ENCODE measurements around the gene DYSF. TPM values are rescaled to one million over a fixed set of nuclear protein-coding genes. Genes with fewer than 3 reads are reported as not detected.

The DYSF gene
- polyA plus RNA-seq, 4 donors, result 0.67 to 5.0 (median 3.2) TPM

DNA sequence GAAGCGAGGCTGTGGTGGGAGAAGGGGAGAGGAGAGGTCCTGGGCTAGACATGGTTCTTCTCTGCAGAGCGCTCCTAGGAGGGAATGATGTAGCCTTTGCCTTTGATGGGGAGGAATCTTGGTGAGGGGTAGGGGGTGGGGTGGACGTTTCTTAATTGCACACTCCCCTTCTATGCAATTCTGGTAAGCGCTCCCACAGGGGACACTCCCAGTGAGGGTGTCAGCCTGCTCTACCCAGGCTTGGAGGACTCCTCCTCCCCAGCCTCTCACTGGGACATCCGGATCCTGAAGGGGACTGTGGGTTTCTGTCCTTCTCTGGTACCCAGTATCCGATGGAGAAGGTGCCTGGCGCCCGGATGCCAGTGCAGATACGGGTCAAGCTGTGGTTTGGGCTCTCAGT lies 114.3 kb downstream of the DYSF start:
- peaks cover 0 to 5% of the 10 kb centered on the region in 2 donors for H3K9me3 ChIP-seq (ENCODE audit: control insufficient read depth in 2 of 2, insufficient read depth in 1 of 2, low read depth in 1 of 2, low read length in 1 of 2)
- H3K4me3 ChIP-seq (ENCODE audit: low read depth in 1 of 3, low read length in 3 of 3), result no peak overlapping the region
- 81 to 89% (median 82%) methylated on average over 9 of the region's 9 CpGs for WGBS, 3 donors
- DNase-seq (no peak), FAIRE-seq (no peak)
- no peak overlapping the region for H3K27ac ChIP-seq (ENCODE audit: low read depth in 1 of 3, low read length in 2 of 3)
- no peaks in the 10 kb centered on the region for H3K27me3 ChIP-seq (ENCODE audit: control insufficient read depth in 3 of 3, insufficient read depth in 3 of 3, low read length in 3 of 3)
- no peaks in the 10 kb centered on the region for H3K4me1 ChIP-seq (ENCODE audit: control insufficient read depth in 3 of 3, insufficient read depth in 2 of 3, low read depth in 1 of 3, low read length in 2 of 3)
- no peaks in the 10 kb centered on the region for H3K36me3 ChIP-seq (ENCODE audit: control insufficient read depth in 3 of 3, insufficient read depth in 2 of 3, low read depth in 1 of 3, low read length in 3 of 3)

DNA sequence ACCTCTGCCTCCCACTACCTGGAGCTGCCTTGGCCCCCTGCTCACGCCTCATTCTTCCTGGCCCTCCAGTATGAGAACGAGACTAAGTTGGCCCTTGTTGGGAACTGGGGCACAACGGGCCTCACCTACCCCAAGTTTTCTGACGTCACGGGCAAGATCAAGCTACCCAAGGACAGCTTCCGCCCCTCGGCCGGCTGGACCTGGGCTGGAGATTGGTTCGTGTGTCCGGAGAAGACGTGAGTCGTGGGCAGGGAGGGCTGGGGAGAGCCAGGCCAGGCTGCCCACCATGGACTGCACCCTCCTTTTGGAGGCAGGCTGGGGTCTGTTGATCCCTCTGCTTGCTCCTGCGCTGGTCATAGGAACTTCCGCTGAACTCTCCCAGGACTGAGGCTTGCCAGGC lies 114.7 kb downstream of the DYSF start:
- FAIRE-seq (no peak), DNase-seq (no peak)
- WGBS, 3 donors, result 90 to 91% (median 90%) methylated on average over 14 of the region's 14 CpGs
- H3K27ac ChIP-seq (ENCODE audit: low read depth in 1 of 3, low read length in 2 of 3), result no peak overlapping the region
- peaks cover 0 to 5% of the 10 kb centered on the region in 2 donors for H3K9me3 ChIP-seq (ENCODE audit: control insufficient read depth in 2 of 2, insufficient read depth in 1 of 2, low read depth in 1 of 2, low read length in 1 of 2)
- H3K4me1 ChIP-seq (ENCODE audit: control insufficient read depth in 3 of 3, insufficient read depth in 2 of 3, low read depth in 1 of 3, low read length in 2 of 3), result no peaks in the 10 kb centered on the region
- H3K36me3 ChIP-seq (ENCODE audit: control insufficient read depth in 3 of 3, insufficient read depth in 2 of 3, low read depth in 1 of 3, low read length in 3 of 3), result no peaks in the 10 kb centered on the region
- no peak overlapping the region for H3K4me3 ChIP-seq (ENCODE audit: low read depth in 1 of 3, low read length in 3 of 3)
- no peaks in the 10 kb centered on the region for H3K27me3 ChIP-seq (ENCODE audit: control insufficient read depth in 3 of 3, insufficient read depth in 3 of 3, low read length in 3 of 3)

DNA sequence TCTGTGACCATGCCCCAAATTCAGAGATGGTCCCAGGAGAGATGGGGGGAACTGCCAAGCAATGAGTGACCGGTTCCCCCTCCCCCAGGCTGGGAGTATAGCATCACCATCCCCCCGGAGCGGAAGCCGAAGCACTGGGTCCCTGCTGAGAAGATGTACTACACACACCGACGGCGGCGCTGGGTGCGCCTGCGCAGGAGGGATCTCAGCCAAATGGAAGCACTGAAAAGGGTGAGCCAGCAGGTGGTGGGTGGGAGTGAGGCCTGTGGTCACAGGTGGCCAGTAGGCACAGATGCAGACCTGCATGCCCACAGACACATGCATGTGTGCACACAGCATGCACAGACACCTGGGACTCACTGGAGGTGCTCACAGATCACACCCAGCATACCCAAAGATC lies 117.2 kb downstream of the DYSF start:
- Histone ChIP-seq H3K4me1 (ENCODE audit: control insufficient read depth in 3 of 3, insufficient read depth in 2 of 3, low read depth in 1 of 3, low read length in 2 of 3) (no peaks in the 10 kb centered on the region), H3K27me3 (ENCODE audit: control insufficient read depth in 3 of 3, insufficient read depth in 3 of 3, low read length in 3 of 3) (no peaks in the 10 kb centered on the region), H3K4me3 (ENCODE audit: low read depth in 1 of 3, low read length in 3 of 3) (no peak overlapping the region), H3K27ac (ENCODE audit: low read depth in 1 of 3, low read length in 2 of 3) (no peak overlapping the region), H3K9me3 (ENCODE audit: control insufficient read depth in 2 of 2, insufficient read depth in 1 of 2, low read depth in 1 of 2, low read length in 1 of 2) (peaks cover 0 to 5% of the 10 kb centered on the region in 2 donors), H3K36me3 (ENCODE audit: control insufficient read depth in 3 of 3, insufficient read depth in 2 of 3, low read depth in 1 of 3, low read length in 3 of 3) (no peaks in the 10 kb centered on the region)
- 96 to 99% (median 98%) methylated on average over 10 of the region's 10 CpGs for WGBS, 3 donors
- FAIRE-seq (no peak), DNase-seq (no peak)

DNA sequence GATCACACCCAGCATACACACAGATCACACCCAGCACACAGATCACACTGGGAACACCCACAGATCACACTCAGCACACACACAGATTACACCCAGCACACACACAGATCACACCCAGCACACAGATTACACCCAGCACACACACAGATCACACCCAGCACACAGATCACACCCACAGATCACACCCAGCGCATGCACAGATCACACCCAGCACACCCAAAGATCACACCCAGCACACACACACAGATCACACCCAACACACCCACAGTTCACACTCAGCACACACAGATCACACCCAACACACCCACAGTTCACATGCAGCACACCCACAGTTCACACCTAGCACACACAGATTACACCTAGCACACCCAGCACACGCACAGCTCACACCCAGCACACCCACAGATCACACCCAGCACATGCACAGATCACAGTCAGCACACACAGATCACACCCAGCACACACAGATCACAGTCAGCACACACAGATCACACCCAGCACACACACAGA lies 117.6 kb downstream of the DYSF start:
- no peak for DNase-seq
- Histone ChIP-seq H3K27ac (ENCODE audit: low read depth in 1 of 3, low read length in 2 of 3) (no peak overlapping the region), H3K27me3 (ENCODE audit: control insufficient read depth in 3 of 3, insufficient read depth in 3 of 3, low read length in 3 of 3) (no peaks in the 10 kb centered on the region), H3K9me3 (ENCODE audit: control insufficient read depth in 2 of 2, insufficient read depth in 1 of 2, low read depth in 1 of 2, low read length in 1 of 2) (peaks cover 0 to 5% of the 10 kb centered on the region in 2 donors), H3K4me1 (ENCODE audit: control insufficient read depth in 3 of 3, insufficient read depth in 2 of 3, low read depth in 1 of 3, low read length in 2 of 3) (no peaks in the 10 kb centered on the region), H3K36me3 (ENCODE audit: control insufficient read depth in 3 of 3, insufficient read depth in 2 of 3, low read depth in 1 of 3, low read length in 3 of 3) (no peaks in the 10 kb centered on the region), H3K4me3 (ENCODE audit: low read depth in 1 of 3, low read length in 3 of 3) (no peak overlapping the region)
- no peak for FAIRE-seq
- WGBS, 3 donors, result 88 to 94% (median 93%) methylated on average over 2 of the region's 2 CpGs

DNA sequence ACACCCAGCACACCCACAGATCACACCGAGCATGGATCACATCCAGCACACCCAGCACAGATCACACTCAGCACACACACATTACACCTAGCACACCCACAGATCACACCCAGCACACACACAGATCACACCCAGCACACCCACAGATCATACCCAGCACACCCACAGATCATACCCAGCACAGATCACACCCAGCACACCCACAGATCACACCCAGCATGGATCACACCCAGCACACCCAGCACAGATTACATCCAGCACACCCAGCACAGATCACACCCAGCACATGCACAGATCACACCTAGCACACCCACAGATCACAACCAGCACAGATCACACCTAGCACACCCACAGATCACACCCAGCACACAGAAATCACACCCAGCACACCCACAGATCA lies 118.6 kb downstream of the DYSF start:
- Histone ChIP-seq H3K9me3 (ENCODE audit: control insufficient read depth in 2 of 2, insufficient read depth in 1 of 2, low read depth in 1 of 2, low read length in 1 of 2) (peaks cover 0 to 5% of the 10 kb centered on the region in 2 donors), H3K4me1 (ENCODE audit: control insufficient read depth in 3 of 3, insufficient read depth in 2 of 3, low read depth in 1 of 3, low read length in 2 of 3) (no peaks in the 10 kb centered on the region), H3K27ac (ENCODE audit: low read depth in 1 of 3, low read length in 2 of 3) (no peak overlapping the region), H3K36me3 (ENCODE audit: control insufficient read depth in 3 of 3, insufficient read depth in 2 of 3, low read depth in 1 of 3, low read length in 3 of 3) (no peaks in the 10 kb centered on the region), H3K4me3 (ENCODE audit: low read depth in 1 of 3, low read length in 3 of 3) (no peak overlapping the region), H3K27me3 (ENCODE audit: control insufficient read depth in 3 of 3, insufficient read depth in 3 of 3, low read length in 3 of 3) (no peaks in the 10 kb centered on the region)
- WGBS, 3 donors, result 78 to 89% (median 83%) methylated on average over 1 of the region's 1 CpG
- DNase-seq, result no peak
- no peak for FAIRE-seq

DNA sequence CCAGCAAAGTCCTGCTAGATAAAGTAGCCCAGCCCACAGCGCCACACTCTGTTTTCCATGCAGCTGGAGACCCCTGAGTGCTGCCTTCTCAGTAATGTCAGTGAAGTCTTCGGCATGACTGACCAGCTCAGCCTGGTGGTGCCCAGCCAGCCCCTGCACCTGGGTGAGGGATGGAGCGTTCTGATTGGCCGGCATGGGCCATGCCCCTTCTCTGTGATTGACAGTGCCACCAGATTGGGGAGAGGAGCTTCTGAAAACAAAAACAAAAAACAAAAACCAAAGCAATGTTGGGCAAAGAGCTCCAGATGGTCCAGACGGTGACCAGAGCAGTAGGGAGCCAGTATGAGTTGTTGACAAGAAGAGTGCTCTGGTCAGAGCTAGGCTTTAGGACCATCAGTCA lies 122.6 kb downstream of the DYSF start:
- H3K4me3 ChIP-seq (ENCODE audit: low read depth in 1 of 3, low read length in 3 of 3), result no peak overlapping the region
- no peak overlapping the region for H3K27ac ChIP-seq (ENCODE audit: low read depth in 1 of 3, low read length in 2 of 3)
- DNase-seq, result no peak
- 93 to 94% (median 94%) methylated on average over 5 of the region's 5 CpGs for WGBS, 3 donors
- H3K9me3 ChIP-seq (ENCODE audit: control insufficient read depth in 2 of 2, insufficient read depth in 1 of 2, low read depth in 1 of 2, low read length in 1 of 2), result peaks cover 0 to 5% of the 10 kb centered on the region in 2 donors
- H3K27me3 ChIP-seq (ENCODE audit: control insufficient read depth in 3 of 3, insufficient read depth in 3 of 3, low read length in 3 of 3), result no peaks in the 10 kb centered on the region
- no peaks in the 10 kb centered on the region for H3K4me1 ChIP-seq (ENCODE audit: control insufficient read depth in 3 of 3, insufficient read depth in 2 of 3, low read depth in 1 of 3, low read length in 2 of 3)
- no peak for FAIRE-seq
- H3K36me3 ChIP-seq (ENCODE audit: control insufficient read depth in 3 of 3, insufficient read depth in 2 of 3, low read depth in 1 of 3, low read length in 3 of 3), result no peaks in the 10 kb centered on the region

DNA sequence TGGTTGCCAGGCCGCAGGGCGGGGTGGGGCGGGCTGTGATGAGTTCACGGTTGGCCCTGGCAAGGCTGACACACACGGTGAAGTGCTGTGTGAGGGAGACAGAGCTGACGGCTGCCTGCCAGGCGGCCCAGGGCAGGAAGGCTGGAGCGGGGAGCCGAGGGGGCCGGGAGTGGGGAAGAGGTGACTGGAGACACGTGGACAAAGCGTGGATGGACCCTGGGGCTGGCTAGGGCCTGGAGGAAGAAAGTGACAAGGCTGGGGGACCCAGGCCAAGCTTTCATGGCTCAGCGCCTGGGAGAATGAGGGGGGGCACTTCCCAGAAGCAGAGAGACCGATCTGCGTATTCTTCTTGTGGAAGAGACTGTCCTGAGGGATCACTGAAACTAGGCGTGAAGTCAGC lies 123.2 kb downstream of the DYSF start:
- Histone ChIP-seq H3K9me3 (ENCODE audit: control insufficient read depth in 2 of 2, insufficient read depth in 1 of 2, low read depth in 1 of 2, low read length in 1 of 2) (peaks cover 0 to 5% of the 10 kb centered on the region in 2 donors), H3K27ac (ENCODE audit: low read depth in 1 of 3, low read length in 2 of 3) (no peak overlapping the region), H3K4me3 (ENCODE audit: low read depth in 1 of 3, low read length in 3 of 3) (no peak overlapping the region), H3K4me1 (ENCODE audit: control insufficient read depth in 3 of 3, insufficient read depth in 2 of 3, low read depth in 1 of 3, low read length in 2 of 3) (no peaks in the 10 kb centered on the region), H3K27me3 (ENCODE audit: control insufficient read depth in 3 of 3, insufficient read depth in 3 of 3, low read length in 3 of 3) (no peaks in the 10 kb centered on the region), H3K36me3 (ENCODE audit: control insufficient read depth in 3 of 3, insufficient read depth in 2 of 3, low read depth in 1 of 3, low read length in 3 of 3) (no peaks in the 10 kb centered on the region)
- 78 to 86% (median 85%) methylated on average over 16 of the region's 16 CpGs for WGBS, 3 donors
- no peak for DNase-seq
- no peak for FAIRE-seq

DNA sequence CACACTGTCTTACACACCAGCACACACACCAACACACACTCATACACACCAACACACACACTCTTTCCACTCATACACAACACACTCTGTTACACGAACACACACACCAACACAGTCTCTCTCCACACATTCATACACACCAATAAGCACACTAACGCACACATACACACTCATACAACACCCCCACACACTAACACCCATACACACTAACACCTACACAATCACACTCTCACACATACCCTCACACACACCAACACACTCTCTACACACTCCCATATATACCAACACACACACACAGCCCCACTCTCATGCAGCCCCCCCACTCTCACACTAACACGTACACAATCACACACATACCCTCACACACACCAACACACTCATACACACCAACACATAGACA lies 123.8 kb downstream of the DYSF start:
- no peak overlapping the region for H3K4me3 ChIP-seq (ENCODE audit: low read depth in 1 of 3, low read length in 3 of 3)
- H3K4me1 ChIP-seq (ENCODE audit: control insufficient read depth in 3 of 3, insufficient read depth in 2 of 3, low read depth in 1 of 3, low read length in 2 of 3), result no peaks in the 10 kb centered on the region
- H3K9me3 ChIP-seq (ENCODE audit: control insufficient read depth in 2 of 2, insufficient read depth in 1 of 2, low read depth in 1 of 2, low read length in 1 of 2), result no peaks in the 10 kb centered on the region
- FAIRE-seq (no peak), DNase-seq (no peak)
- H3K36me3 ChIP-seq (ENCODE audit: control insufficient read depth in 3 of 3, insufficient read depth in 2 of 3, low read depth in 1 of 3, low read length in 3 of 3), result no peaks in the 10 kb centered on the region
- WGBS, 3 donors, result 89 to 96% (median 90%) methylated on average over 3 of the region's 3 CpGs
- H3K27me3 ChIP-seq (ENCODE audit: control insufficient read depth in 3 of 3, insufficient read depth in 3 of 3, low read length in 3 of 3), result no peaks in the 10 kb centered on the region
- H3K27ac ChIP-seq (ENCODE audit: low read depth in 1 of 3, low read length in 2 of 3), result no peak overlapping the region

DNA sequence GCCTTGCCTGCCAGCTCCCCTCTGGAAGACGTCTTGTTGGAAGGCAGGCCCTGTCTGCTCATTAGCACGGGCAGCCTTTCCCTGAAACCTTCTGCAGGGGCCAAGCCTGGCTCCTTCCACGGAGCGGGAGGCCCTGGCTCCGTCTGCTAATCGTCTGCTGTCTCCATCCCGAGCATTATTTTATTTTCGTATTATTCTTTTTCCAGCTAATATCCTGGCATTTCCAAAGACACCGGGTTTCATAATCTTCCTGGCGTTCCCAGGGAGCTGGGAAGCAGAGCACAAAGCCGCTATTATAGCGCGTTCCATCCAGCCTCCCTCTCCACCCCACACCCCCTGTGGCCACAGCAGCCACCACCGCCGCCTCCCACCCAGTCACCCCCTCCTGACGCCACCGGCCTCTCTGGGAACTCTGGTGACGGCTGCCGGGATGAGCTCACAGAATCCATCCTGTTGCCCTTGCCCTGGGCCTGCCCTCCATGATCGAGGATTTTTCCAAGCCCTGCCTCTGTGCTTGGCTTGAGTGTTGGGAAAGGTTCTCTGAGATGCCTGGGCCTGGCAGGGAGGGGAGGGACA lies 125.5 kb downstream of the DYSF start:
- 76 to 90% (median 87%) methylated on average over 20 of the region's 20 CpGs for WGBS, 3 donors
- no peaks in the 10 kb centered on the region for H3K36me3 ChIP-seq (ENCODE audit: control insufficient read depth in 3 of 3, insufficient read depth in 2 of 3, low read depth in 1 of 3, low read length in 3 of 3)
- FAIRE-seq, result no peak
- H3K4me3 ChIP-seq (ENCODE audit: low read depth in 1 of 3, low read length in 3 of 3), result no peak overlapping the region
- no peaks in the 10 kb centered on the region for H3K27me3 ChIP-seq (ENCODE audit: control insufficient read depth in 3 of 3, insufficient read depth in 3 of 3, low read length in 3 of 3)
- DNase-seq, result no peak
- H3K27ac ChIP-seq (ENCODE audit: low read depth in 1 of 3, low read length in 2 of 3), result no peak overlapping the region
- H3K9me3 ChIP-seq (ENCODE audit: control insufficient read depth in 2 of 2, insufficient read depth in 1 of 2, low read depth in 1 of 2, low read length in 1 of 2), result no peaks in the 10 kb centered on the region
- no peaks in the 10 kb centered on the region for H3K4me1 ChIP-seq (ENCODE audit: control insufficient read depth in 3 of 3, insufficient read depth in 2 of 3, low read depth in 1 of 3, low read length in 2 of 3)
